Ascending aorta (tissue), 2 donors: ENCODE measurements around the gene GPC5. TPM values are rescaled to one million over a fixed set of nuclear protein-coding genes. Genes with fewer than 3 reads are reported as not detected.

Source experiments
- DNase-seq, 2 donors: peaks; one replicate each; pipeline ENCODE4 v3.0.0-alpha.2; 2019; ENCODE audit warnings: low spot score in 2 of 2
- H3K27ac ChIP-seq, 2 donors: fragments of 200-600 bp; sonication (generic); one replicate each; pipeline ENCODE4 v1.5.1; 2016 to 2017; ENCODE audit warnings: mild to moderate bottlenecking in 1 of 2
- H3K27me3 ChIP-seq: fragments of 200-600 bp; sonication (generic); one replicate; pipeline ENCODE4 v1.5.1; 2017
- H3K36me3 ChIP-seq, 2 donors: fragments of 200-600 bp; sonication (generic); one replicate each; pipeline ENCODE4 v1.5.1; 2016
- H3K4me1 ChIP-seq, 2 donors: fragments of 200-600 bp; sonication (generic); one replicate each; pipeline ENCODE4 v1.5.1; 2016 to 2017; ENCODE audit warnings: mild to moderate bottlenecking in 1 of 2
- H3K4me3 ChIP-seq, 2 donors: fragments of 200-600 bp; sonication (generic); one replicate each; pipeline ENCODE4 v1.5.1; 2016 to 2017; ENCODE audit warnings: mild to moderate bottlenecking in 1 of 2
- H3K9me3 ChIP-seq, 2 donors: fragments of 200-600 bp; sonication (generic); one replicate each; pipeline ENCODE4 v1.5.1; 2016
- intact Hi-C: fragments of 100-400 bp; cut with DNase I; formaldehyde crosslinking; loops from one replicate; pipeline ENCODE4 v1.15.1; 2023
- total RNA-seq: library from RNA; depleted of rRNA; stranded (reverse); fragments of >200 nt; gene quantifications from one replicate; pipeline ENCODE4 v1.1.0, GENCODE V29; 2016
- TF ChIP-seq, protein P1 (sequence below), 3 experiments: fragments of 200-600 bp in 2 of 3; fragments of 450-650 bp in 1 of 3; sonication (generic) in 2 of 3; IDR thresholded peaks; one replicate each; pipeline ENCODE4 v1.5.1; 2016 to 2019; ENCODE audit warnings: antibody characterized with exemption in 3 of 3, mild to moderate bottlenecking in 1 of 3, moderate library complexity in 1 of 3

The GPC5 gene
- total RNA-seq, 1 donor from 2014 or later, result not detected

DNA sequence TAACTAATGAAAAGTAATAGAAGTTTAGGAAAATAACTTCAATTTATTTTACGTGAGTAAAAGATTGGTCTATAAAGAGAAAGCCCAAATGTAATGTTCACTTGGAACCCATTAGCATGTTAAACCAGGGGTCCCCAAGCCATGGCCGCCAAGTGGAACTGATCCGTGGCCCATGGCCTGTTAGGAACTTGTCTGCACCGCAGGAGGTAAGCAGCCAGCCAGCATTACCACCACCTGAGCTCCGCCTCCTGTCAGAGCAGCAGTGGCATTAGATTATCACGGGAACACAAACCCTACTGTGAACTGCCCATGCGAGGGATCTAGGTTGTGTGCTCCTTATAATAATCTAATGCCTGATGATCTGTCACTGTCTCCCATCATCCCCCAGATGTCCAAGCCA is 1009.4 kb downstream of the GPC5 start:
- intact Hi-C loops, result no loop called here
- TF ChIP-seq, protein P1, sequence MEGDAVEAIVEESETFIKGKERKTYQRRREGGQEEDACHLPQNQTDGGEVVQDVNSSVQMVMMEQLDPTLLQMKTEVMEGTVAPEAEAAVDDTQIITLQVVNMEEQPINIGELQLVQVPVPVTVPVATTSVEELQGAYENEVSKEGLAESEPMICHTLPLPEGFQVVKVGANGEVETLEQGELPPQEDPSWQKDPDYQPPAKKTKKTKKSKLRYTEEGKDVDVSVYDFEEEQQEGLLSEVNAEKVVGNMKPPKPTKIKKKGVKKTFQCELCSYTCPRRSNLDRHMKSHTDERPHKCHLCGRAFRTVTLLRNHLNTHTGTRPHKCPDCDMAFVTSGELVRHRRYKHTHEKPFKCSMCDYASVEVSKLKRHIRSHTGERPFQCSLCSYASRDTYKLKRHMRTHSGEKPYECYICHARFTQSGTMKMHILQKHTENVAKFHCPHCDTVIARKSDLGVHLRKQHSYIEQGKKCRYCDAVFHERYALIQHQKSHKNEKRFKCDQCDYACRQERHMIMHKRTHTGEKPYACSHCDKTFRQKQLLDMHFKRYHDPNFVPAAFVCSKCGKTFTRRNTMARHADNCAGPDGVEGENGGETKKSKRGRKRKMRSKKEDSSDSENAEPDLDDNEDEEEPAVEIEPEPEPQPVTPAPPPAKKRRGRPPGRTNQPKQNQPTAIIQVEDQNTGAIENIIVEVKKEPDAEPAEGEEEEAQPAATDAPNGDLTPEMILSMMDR (IDR thresholded peaks at IDR 0.05), result no peak

DNA sequence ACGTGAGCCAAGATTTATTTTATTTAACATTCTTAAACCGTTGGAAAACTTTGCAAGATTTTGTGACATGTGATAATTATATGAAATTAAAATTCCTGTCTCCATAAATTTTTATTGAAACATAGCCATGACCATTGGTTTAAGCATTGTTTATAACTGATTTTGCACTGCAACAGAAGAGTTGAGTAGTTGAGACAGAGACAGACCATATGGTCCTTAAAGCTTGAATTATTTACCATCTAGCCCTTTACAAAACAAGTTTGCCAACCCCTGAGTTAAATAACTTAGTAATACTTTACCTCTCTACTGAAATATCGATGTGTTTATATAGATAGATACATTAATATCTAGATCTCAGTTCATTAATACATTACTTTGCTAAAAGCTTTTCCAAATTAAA is 1014.1 kb downstream of the GPC5 start:
- no peaks in the 10 kb centered on the region for H3K9me3 ChIP-seq
- no peaks in the 10 kb centered on the region for H3K36me3 ChIP-seq
- intact Hi-C loops, result no loop called here
- H3K4me3 ChIP-seq, result no peak overlapping the region
- H3K4me1 ChIP-seq, result no peaks in the 10 kb centered on the region
- no peak overlapping the region for H3K27ac ChIP-seq
- TF ChIP-seq, protein P1 (IDR thresholded peaks at IDR 0.05), result no peak
- no peaks in the 10 kb centered on the region for H3K27me3 ChIP-seq
- DNase-seq, result no peak

More for the DNA sequence above, 1009.4 kb downstream of the GPC5 start:
- H3K36me3 ChIP-seq, result no peaks in the 10 kb centered on the region
- H3K27ac ChIP-seq, result no peak overlapping the region
- no peak for DNase-seq
- H3K9me3 ChIP-seq, result no peaks in the 10 kb centered on the region
- H3K27me3 ChIP-seq, result no peaks in the 10 kb centered on the region
- H3K4me1 ChIP-seq, result no peaks in the 10 kb centered on the region
- no peak overlapping the region for H3K4me3 ChIP-seq

DNA sequence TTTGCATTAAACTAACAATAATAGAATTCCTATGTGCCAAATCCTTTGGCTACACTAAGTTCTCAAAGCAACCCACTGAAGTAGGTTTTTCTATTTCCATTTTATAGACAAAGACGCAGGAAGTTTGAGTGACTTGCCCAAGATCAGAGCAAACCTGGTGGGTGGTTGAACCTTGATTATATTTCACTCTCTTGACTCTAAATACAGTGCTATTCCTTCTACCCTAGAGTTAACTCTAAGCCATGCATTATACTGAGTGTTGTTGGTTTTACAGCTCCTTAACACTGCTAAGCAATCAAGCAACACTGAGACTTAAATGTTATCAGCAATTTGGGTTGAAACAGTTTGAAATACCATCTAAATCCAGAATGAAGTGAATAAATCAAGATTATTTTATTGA is 1014.6 kb downstream of the GPC5 start:
- DNase-seq, result no peak
- Histone ChIP-seq H3K4me1 (no peaks in the 10 kb centered on the region), H3K36me3 (no peaks in the 10 kb centered on the region), H3K4me3 (no peak overlapping the region), H3K9me3 (no peaks in the 10 kb centered on the region), H3K27ac (no peak overlapping the region), H3K27me3 (no peaks in the 10 kb centered on the region)
- TF ChIP-seq, protein P1 (IDR thresholded peaks at IDR 0.05), result no peak
- intact Hi-C loops, result no loop called here

DNA sequence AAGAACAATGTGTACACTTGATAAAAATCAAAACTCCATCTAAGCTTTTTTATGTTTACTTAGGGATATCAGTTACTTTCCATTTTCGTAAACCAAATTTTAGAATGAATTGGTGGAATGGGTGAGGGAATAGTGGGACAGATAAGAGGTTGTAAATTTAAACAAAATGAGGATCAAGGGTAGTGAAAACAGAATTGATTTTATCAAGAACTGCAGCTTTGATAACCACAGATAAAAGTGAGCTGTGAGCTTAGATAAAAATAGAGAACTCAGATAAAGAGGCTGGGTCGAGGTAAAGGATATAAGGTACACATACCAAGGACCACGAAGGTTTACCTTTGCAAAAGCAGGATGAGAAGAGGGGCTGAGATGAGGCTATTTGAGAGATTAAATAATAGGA is 1015.0 kb downstream of the GPC5 start:
- H3K4me1 ChIP-seq, result no peaks in the 10 kb centered on the region
- no peak for DNase-seq
- H3K36me3 ChIP-seq, result no peaks in the 10 kb centered on the region
- H3K4me3 ChIP-seq, result no peak overlapping the region
- no peaks in the 10 kb centered on the region for H3K27me3 ChIP-seq
- no peak overlapping the region for H3K27ac ChIP-seq
- TF ChIP-seq, protein P1 (IDR thresholded peaks at IDR 0.05), result no peak
- intact Hi-C loops, result no loop called here
- no peaks in the 10 kb centered on the region for H3K9me3 ChIP-seq

DNA sequence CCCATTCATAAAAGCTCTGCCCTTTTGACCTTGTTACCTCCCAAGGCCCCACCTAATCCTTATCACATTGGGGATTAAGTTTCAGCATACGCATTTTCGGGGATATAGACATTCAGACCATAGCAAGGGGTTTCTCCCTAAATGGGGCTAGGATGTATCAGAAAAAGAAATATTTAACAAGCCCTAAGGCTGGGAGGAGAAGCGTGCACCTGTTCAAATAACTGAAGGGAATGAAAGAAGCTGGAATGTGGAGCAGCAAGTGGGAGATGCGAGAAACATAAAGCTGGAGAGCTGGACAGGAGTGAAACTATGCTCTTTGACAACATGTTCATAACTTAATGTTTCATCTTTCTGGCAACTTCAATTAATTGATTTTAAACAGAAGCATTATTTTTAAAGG is 1016.4 kb downstream of the GPC5 start:
- Histone ChIP-seq H3K9me3 (no peaks in the 10 kb centered on the region), H3K4me1 (no peaks in the 10 kb centered on the region), H3K36me3 (no peaks in the 10 kb centered on the region), H3K27me3 (no peaks in the 10 kb centered on the region), H3K27ac (no peak overlapping the region), H3K4me3 (no peak overlapping the region)
- TF ChIP-seq, protein P1 (IDR thresholded peaks at IDR 0.05), result no peak
- intact Hi-C loops, result no loop called here
- no peak for DNase-seq

DNA sequence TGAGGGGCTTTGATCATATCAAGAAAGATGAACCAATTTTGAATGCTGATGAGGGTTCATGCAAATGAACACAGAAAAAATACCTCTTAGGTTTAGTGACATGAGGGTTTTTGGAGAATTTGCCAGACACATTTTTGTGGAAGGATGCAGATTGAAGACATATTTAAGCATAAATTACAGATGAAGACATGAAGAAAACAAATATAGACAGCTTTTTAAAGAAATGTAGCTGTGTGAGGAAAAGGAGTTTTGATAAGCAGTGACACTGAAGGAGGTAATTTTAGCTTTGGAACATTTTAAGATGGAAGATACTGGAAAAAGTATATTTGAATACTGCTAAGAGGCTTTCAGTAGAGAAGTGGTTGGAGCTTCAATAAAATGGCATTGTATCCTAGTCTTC is 1017.4 kb downstream of the GPC5 start:
- H3K27me3 ChIP-seq, result no peaks in the 10 kb centered on the region
- intact Hi-C loops, result no loop called here
- H3K9me3 ChIP-seq, result no peaks in the 10 kb centered on the region
- TF ChIP-seq, protein P1 (IDR thresholded peaks at IDR 0.05), result no peak
- DNase-seq, result no peak
- no peak overlapping the region for H3K27ac ChIP-seq
- H3K4me1 ChIP-seq, result no peaks in the 10 kb centered on the region
- H3K36me3 ChIP-seq, result no peaks in the 10 kb centered on the region
- H3K4me3 ChIP-seq, result no peak overlapping the region
